H1 (cell line): ENCODE data around the gene PRODH. TPM values are rescaled to one million over a fixed set of nuclear protein-coding genes. Genes with fewer than 3 reads are reported as not detected.
"Not testable (repeated sequence)": the region's sequence is repeated elsewhere in the genome, so short reads cannot be mapped to it uniquely, and the experiment has no call there.

Experiments used
- CTCF ChIA-PET: fragments of 300-600 bp; sonication (Branson Sonifier 250); formaldehyde crosslinking; loops from one replicate; lab custom pipeline; 2021; ENCODE audit not compliant: partially characterized antibody; lab: Charles Lee
- POLR2A ChIA-PET: fragments of 300-600 bp; sonication (Branson Sonifier 250); formaldehyde crosslinking; loops from one replicate; lab custom pipeline; 2021; ENCODE audit warnings: inconsistent platforms; ENCODE audit not compliant: partially characterized antibody; lab: Charles Lee
- DNase-seq, 2 experiments: peaks; one replicate each; pipeline versions ENCODE4 v3.0.0 to v3.0.0-alpha.2; 2010 to 2022; ENCODE audit warnings: low spot score in 2 of 2, low read depth in 1 of 2, mixed read lengths in 1 of 2
- FAIRE-seq: peaks from 2 replicates; lab custom pipeline; 2011; peaks lifted over from hg19 to GRCh38; lab: Jason Lieb, UNC
- H2AFZ ChIP-seq: 2 replicates; pipeline ENCODE4 v1.8.1; 2012; ENCODE audit warnings: low read length, inconsistent platforms
- H2AK5ac ChIP-seq: 2 replicates; pipeline ENCODE4 v1.6.1; 2013; ENCODE audit warnings: low read depth, low read length
- H2BK120ac ChIP-seq: replicated peaks from 2 replicates; pipeline ENCODE3; 2013; ENCODE audit warnings: low read depth, low read length, inconsistent platforms
- H2BK12ac ChIP-seq: 2 replicates; pipeline ENCODE4 v1.6.1; 2013; ENCODE audit warnings: low read depth, low read length
- H2BK15ac ChIP-seq: 2 replicates; pipeline ENCODE4 v1.6.1; 2013; ENCODE audit warnings: low read length
- H2BK20ac ChIP-seq: 2 replicates; pipeline ENCODE4 v1.6.1; 2013; ENCODE audit warnings: low read length
- H2BK5ac ChIP-seq: 2 replicates; pipeline ENCODE4 v1.6.1; 2013; ENCODE audit warnings: low read depth, low read length
- H3K14ac ChIP-seq: 2 replicates; pipeline ENCODE4 v1.6.1; 2013; ENCODE audit warnings: inconsistent platforms; ENCODE audit not compliant: insufficient read length
- H3K18ac ChIP-seq: 2 replicates; pipeline ENCODE4 v1.6.1; 2013; ENCODE audit warnings: low read length; ENCODE audit errors: extremely low read depth
- H3K23ac ChIP-seq: 2 replicates; pipeline ENCODE4 v1.6.1; 2013; ENCODE audit warnings: inconsistent platforms; ENCODE audit not compliant: insufficient read length
- H3K23me2 ChIP-seq: 2 replicates; pipeline ENCODE4 v1.6.1; 2013; ENCODE audit warnings: low read depth, low read length
- H3K27ac ChIP-seq: 2 replicates; pipeline ENCODE4 v1.6.1; 2011; ENCODE audit warnings: low read depth, low read length, inconsistent platforms
- H3K27me3 ChIP-seq, 4 experiments: replicated peaks in 1 of 4; 1 replicate in 1 of 4; 2 replicates in 3 of 4; pipeline versions ENCODE4 v1.6.1 to v1.8.1; 2011 to 2013; ENCODE audit warnings: low read length in 3 of 4, mild to moderate bottlenecking in 3 of 4, inconsistent platforms in 2 of 4, mixed read lengths in 2 of 4, moderate library complexity in 1 of 4; ENCODE audit not compliant: control insufficient read depth in 3 of 4, insufficient read depth in 3 of 4; ENCODE audit errors: extremely low read depth in 1 of 4
- H3K36me3 ChIP-seq, 4 experiments: 2 replicates each; pipeline versions ENCODE4 v1.6.1 to v1.8.1; 2011 to 2013; ENCODE audit warnings: mild to moderate bottlenecking in 4 of 4, low read length in 3 of 4, moderate library complexity in 2 of 4, control low read depth in 1 of 4, inconsistent platforms in 1 of 4; ENCODE audit not compliant: insufficient read depth in 4 of 4, control insufficient read depth in 2 of 4
- H3K4ac ChIP-seq: replicated peaks from 2 replicates; pipeline ENCODE3; 2013; ENCODE audit warnings: low read length, low read depth, mixed read lengths, inconsistent platforms; ENCODE audit not compliant: insufficient read length
- H3K4me1 ChIP-seq, 4 experiments: replicated peaks in 1 of 4; 1 replicate in 1 of 4; 2 replicates in 3 of 4; pipeline versions ENCODE4 v1.6.1 to v1.8.1; 2011 to 2013; ENCODE audit warnings: low read length in 3 of 4, inconsistent platforms in 2 of 4, mixed read lengths in 1 of 4; ENCODE audit not compliant: insufficient read depth in 4 of 4, control insufficient read depth in 3 of 4
- H3K4me2 ChIP-seq, 2 experiments: 2 replicates each; pipeline versions ENCODE4 v1.6.1 to v1.8.1; 2011 to 2013; ENCODE audit warnings: low read depth in 2 of 2, low read length in 2 of 2, control low read depth in 1 of 2, inconsistent platforms in 1 of 2, mild to moderate bottlenecking in 1 of 2; ENCODE audit not compliant: insufficient read depth in 1 of 2
- H3K4me3 ChIP-seq, 4 experiments: fragments of 200-600, 300-600 bp in 1 of 4; sonication (generic), shearing (Covaris generic), sonication (Bioruptor Twin) in 1 of 4; 2 replicates each; pipeline versions ENCODE4 v1.5.1 to v1.8.1; 2011 to 2016; ENCODE audit warnings: low read length in 4 of 4, low read depth in 3 of 4, control low read depth in 2 of 4, inconsistent platforms in 2 of 4, mild to moderate bottlenecking in 2 of 4, mixed read lengths in 1 of 4, moderate library complexity in 1 of 4; ENCODE audit not compliant: insufficient read depth in 2 of 4; ENCODE audit errors: extremely low read depth in 1 of 4
- H3K56ac ChIP-seq: replicated peaks from 2 replicates; pipeline ENCODE3; 2013; ENCODE audit warnings: low read depth, mild to moderate bottlenecking, mixed read lengths, low read length, inconsistent platforms; ENCODE audit not compliant: insufficient read length
- H3K79me1 ChIP-seq: 2 replicates; pipeline ENCODE4 v1.6.1; 2013; ENCODE audit warnings: low read depth, low read length, control low read depth
- H3K79me2 ChIP-seq, 2 experiments: 2 replicates each; pipeline versions ENCODE4 v1.6.1 to v1.8.1; 2012 to 2013; ENCODE audit warnings: low read length in 2 of 2, mild to moderate bottlenecking in 2 of 2, inconsistent platforms in 1 of 2; ENCODE audit not compliant: insufficient read depth in 2 of 2, control insufficient read depth in 1 of 2
- H3K9ac ChIP-seq, 4 experiments: replicated peaks in 1 of 4; 1 replicate in 1 of 4; 2 replicates in 3 of 4; pipeline versions ENCODE4 v1.6.1 to v1.8.1; 2011 to 2013; ENCODE audit warnings: low read depth in 3 of 4, low read length in 3 of 4, control low read depth in 2 of 4, mild to moderate bottlenecking in 2 of 4, moderate library complexity in 2 of 4, inconsistent platforms in 1 of 4; ENCODE audit errors: extremely low read depth in 1 of 4
- H3K9me3 ChIP-seq, 2 experiments: 2 replicates each; pipeline versions ENCODE4 v1.6.1 to v1.8.1; 2012 to 2013; ENCODE audit warnings: mild to moderate bottlenecking in 2 of 2, moderate library complexity in 2 of 2, control low read depth in 1 of 2, inconsistent platforms in 1 of 2, low read depth in 1 of 2, low read length in 1 of 2, mixed read lengths in 1 of 2; ENCODE audit not compliant: insufficient read depth in 2 of 2
- H4K20me1 ChIP-seq, 2 experiments: replicated peaks in 1 of 2; 2 replicates each; pipeline versions ENCODE3 to v1.8.1; 2011 to 2013; ENCODE audit warnings: inconsistent platforms in 2 of 2, low read length in 2 of 2, mild to moderate bottlenecking in 1 of 2; ENCODE audit not compliant: insufficient read depth in 2 of 2, control insufficient read depth in 1 of 2
- H4K5ac ChIP-seq: 2 replicates; pipeline ENCODE4 v1.6.1; 2013; ENCODE audit warnings: low read length, low read depth, mixed read lengths, inconsistent platforms; ENCODE audit not compliant: insufficient read length
- H4K8ac ChIP-seq: 2 replicates; pipeline ENCODE4 v1.8.0; 2013; ENCODE audit warnings: mild to moderate bottlenecking, moderate library complexity, low read length, inconsistent platforms; ENCODE audit not compliant: insufficient read depth; ENCODE audit errors: extremely low read depth
- H4K91ac ChIP-seq: replicated peaks from 2 replicates; pipeline ENCODE3; 2013; ENCODE audit warnings: low read length, mixed read lengths, inconsistent platforms; ENCODE audit not compliant: insufficient read length
- CEBPB ChIP-seq: IDR thresholded peaks from 2 replicates; pipeline ENCODE4 v1.6.1; 2012; ENCODE audit warnings: low read depth, low read length
- EP300 ChIP-seq, 2 experiments: IDR thresholded peaks; 1 replicate in 1 of 2; 2 replicates in 1 of 2; pipeline ENCODE4 v1.6.1; 2011 to 2012; ENCODE audit warnings: low read depth in 2 of 2, low read length in 2 of 2, mild to moderate bottlenecking in 2 of 2, borderline replicate concordance in 1 of 2, inconsistent platforms in 1 of 2, moderate library complexity in 1 of 2
- WGBS, 2 experiments: shearing (Covaris generic) in 1 of 2; methylation state at CpG; one replicate each; pipeline versions ENCODE4 v1.1.6 to v1.1.7; 2013 to 2015; ENCODE audit warnings: low lambda C conversion rate in 2 of 2, mixed read lengths in 2 of 2, inconsistent platforms in 1 of 2, low coverage in 1 of 2, missing lambda C conversion rate in 1 of 2; ENCODE audit not compliant: insufficient replicate concordance in 2 of 2, insufficient coverage in 1 of 2, insufficient read length in 1 of 2; ENCODE audit errors: extremely low coverage in 1 of 2, missing lambda C conversion rate in 1 of 2; 5-methylcytosine and 5-hydroxymethylcytosine counted together
- polyA plus RNA-seq, 7 experiments: library from polyadenylated mRNA; depleted of rRNA in 3 of 7; stranded (reverse) in 5 of 7; unstranded in 2 of 7; fragments of >200 nt in 5 of 7; fragments of 200-250 nt in 2 of 7; gene quantifications; 1 replicate in 5 of 7; 2 replicates in 1 of 7; 4 replicates in 1 of 7; pipeline versions ENCODE4 v1.2.1 to v1.2.3, GENCODE V29; 2011 to 2013; ENCODE audit warnings: missing spikeins in 2 of 7, mixed read lengths in 2 of 7
- total RNA-seq: library from RNA; stranded (reverse); fragmentation: NEBNext Ultra II Directional; extraction: Animal tissue kit (Norgen Biotek cat#: 25700); gene quantifications from 2 replicates; pipeline ENCODE4 v1.2.1, GENCODE V29; 2021

Gene PRODH
- total and polyA plus RNA-seq, 2 of the 8 experiments (the other 6 are each of a cell fraction or from before 2014, with no cell fraction given) = 27.6 to 45.6 TPM

DNA sequence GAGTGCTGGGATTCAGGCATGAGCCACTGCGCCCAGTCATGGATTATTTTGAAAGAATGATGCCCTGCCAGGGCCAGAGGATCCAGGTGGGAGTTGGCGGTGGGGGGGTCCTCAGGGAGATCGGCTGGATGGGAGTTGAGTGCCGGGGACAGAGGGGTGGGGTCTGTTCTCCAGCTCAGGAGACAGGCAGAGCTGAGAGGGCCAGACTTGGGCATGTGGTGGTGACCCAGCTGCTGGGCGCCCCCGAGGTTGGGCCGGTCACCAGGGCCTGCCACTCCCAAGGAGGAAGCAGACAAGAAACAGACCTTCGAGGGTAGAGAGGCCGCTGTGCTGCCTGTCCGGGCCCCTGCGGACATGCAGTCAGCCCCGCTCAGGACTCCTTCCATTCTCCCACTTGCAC is 11.8 kb upstream of the PRODH start (continued):
- TF ChIP-seq EP300 (IDR thresholded peaks at IDR 0.05; ENCODE audit: borderline replicate concordance in 1 of 2, low read depth in 2 of 2, low read length in 2 of 2) = no peak
- no peak for TF ChIP-seq CEBPB
- TF ChIP-seq, all 59 proteins: peak for 2

DNA sequence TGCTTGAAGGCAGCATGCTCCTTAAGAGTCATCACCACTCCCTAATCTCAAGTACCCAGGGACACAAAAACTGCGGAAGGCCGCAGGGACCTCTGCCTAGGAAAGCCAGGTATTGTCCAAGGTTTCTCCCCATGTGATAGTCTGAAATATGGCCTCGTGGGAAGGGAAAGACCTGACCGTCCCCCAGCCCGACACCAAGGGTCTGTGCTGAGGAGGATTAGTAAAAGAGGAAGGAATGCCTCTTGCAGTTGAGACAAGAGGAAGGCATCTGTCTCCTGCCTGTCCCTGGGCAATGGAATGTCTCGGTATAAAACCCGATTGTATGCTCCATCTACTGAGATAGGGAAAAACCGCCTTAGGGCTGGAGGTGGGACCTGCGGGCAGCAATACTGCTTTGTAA is 11.0 kb upstream of the PRODH start:
- H3K4me2 ChIP-seq, H4K91ac ChIP-seq, H3K4ac ChIP-seq, H3K14ac ChIP-seq, H2AFZ ChIP-seq, H3K23me2 ChIP-seq, H3K27ac ChIP-seq, H3K79me2 ChIP-seq, H2AK5ac ChIP-seq, POLR2A ChIA-PET, H2BK20ac ChIP-seq, H3K9ac ChIP-seq, H3K79me1 ChIP-seq, CTCF ChIA-PET, H2BK12ac ChIP-seq, H4K5ac ChIP-seq, FAIRE-seq, H4K20me1 ChIP-seq, H3K4me3 ChIP-seq, H3K18ac ChIP-seq, H4K8ac ChIP-seq, H2BK120ac ChIP-seq, H3K4me1 ChIP-seq, H3K23ac ChIP-seq, H2BK15ac ChIP-seq, H3K56ac ChIP-seq, H3K9me3 ChIP-seq, H2BK5ac ChIP-seq, DNase-seq, H3K27me3 ChIP-seq: not testable (repeated sequence)
- H3K36me3 ChIP-seq = peaks cover 0 to 12% (median 0%) of the 10 kb centered on the region in 4 experiments; a peak in 2 of 8 replicates
- WGBS, 2 experiments = 51% methylated on average over 3 of the region's 9 CpGs; no CpG with 5 or more reads in 1 of the 2 experiments
